HG02938 (cell line): ENCODE results near the gene GPR132.

Experiments used
- ATAC-seq: cut with Tn5 transposase; IDR thresholded peaks from one replicate; pipeline ENCODE4 v1.9.1; 2021; ENCODE audit warnings: mild to moderate bottlenecking, moderate library complexity; ENCODE audit not compliant: unreplicated experiment

Gene GPR132

DNA sequence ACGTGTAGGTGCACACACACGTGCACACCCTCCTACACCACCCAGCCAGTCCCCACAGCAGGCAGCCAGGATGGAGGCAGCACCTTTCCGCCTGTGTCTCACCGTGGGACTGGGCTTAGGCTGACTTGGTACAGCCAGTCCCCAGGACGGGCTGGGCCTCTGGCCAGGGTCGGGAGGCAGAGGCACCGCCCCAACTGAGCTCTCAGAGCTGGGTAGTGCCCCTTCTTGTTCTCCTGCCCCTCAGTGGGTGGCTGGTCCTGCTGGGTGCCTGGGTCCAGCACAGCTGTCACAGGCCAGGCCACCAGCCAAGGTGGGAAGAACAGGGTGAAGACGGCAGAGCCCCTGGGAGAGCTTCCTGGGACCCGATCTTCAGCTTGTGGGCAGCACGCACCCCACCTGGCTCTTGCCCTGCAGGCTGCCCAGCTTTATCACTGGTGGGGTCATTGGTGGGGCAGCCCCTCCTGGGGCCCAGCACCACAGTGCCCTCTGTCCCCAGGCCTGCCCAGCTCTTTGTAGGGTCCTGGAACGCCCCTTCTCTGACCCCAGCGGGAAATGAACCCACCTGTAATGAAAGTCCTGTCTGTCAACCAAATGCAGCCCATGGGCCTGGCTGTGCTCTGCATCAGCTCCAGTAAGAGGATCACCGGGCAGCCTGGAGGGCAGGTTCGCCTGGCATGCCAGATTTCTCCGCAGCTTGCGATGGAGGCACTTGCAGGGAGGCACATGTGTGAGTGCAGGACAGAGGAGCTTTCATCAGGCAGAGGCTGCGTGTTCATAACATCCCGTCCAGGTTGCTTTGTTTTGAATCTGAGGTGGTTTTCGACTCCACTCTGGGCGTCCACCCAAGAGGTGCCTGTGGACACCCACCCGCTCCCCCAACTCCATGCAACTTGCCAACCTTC, 59.0 kb downstream of the GPR132 start:
- ATAC-seq, result no peak

DNA sequence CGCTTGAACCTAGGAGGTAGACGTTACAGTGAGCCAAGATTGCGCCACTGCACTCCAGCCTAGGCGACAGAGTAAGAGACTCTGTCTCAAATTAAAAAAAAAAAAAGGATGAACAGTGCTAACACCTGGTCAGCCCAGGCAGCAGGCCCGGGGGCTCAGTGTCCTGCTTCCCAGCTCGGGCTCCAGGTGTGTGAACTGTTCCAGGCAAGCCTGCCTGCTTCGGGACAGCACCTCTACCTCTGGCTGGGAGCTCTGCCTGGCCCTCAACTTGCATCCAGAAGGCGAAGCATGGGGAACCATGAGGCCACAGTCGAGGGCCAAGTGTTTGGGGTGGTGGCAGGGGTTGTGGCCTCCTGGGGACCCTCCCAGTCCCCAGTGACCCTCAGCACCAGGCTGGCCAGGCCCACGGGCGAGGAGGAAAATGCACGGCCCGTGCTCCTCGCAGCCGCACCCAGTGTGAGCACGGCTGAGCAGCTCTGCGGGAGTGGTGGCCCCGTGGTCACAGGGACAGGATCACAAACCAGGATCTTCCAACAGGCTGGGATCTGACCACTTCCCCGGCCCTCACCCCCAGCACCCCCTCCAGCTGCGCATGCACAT, 59.8 kb downstream of the GPR132 start:
- ATAC-seq, result no peak
